Measurements from ENCODE around the gene PGS1.

The PGS1 gene

DNA sequence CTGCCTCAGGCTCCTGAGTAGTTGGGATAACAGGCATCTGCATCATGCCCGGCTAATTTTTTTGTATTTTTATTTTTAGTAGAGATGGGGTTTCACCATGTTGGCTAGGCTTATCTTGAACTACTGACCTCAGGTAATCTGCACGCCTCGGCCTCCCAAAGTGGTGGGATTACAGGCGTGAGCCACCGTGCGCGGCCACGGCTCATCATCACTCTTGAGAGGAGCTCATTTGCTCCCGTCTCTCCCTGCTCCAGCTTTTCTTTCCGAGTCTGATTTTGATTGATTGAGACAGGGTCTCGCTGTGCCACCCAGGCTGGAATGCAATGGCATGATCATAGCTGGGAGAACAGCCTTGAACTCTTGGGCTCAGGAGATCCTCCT is 12.6 kb downstream of the PGS1 start:
- DNase-seq (ENCODE audit: low read depth) = no peak
- no peak for TF ChIP-seq POLR2A (IDR thresholded peaks at IDR 0.05; ENCODE audit: extremely low read depth, insufficient read length)
- TF ChIP-seq, protein P1, sequence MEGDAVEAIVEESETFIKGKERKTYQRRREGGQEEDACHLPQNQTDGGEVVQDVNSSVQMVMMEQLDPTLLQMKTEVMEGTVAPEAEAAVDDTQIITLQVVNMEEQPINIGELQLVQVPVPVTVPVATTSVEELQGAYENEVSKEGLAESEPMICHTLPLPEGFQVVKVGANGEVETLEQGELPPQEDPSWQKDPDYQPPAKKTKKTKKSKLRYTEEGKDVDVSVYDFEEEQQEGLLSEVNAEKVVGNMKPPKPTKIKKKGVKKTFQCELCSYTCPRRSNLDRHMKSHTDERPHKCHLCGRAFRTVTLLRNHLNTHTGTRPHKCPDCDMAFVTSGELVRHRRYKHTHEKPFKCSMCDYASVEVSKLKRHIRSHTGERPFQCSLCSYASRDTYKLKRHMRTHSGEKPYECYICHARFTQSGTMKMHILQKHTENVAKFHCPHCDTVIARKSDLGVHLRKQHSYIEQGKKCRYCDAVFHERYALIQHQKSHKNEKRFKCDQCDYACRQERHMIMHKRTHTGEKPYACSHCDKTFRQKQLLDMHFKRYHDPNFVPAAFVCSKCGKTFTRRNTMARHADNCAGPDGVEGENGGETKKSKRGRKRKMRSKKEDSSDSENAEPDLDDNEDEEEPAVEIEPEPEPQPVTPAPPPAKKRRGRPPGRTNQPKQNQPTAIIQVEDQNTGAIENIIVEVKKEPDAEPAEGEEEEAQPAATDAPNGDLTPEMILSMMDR (IDR thresholded peaks at IDR 0.05; ENCODE audit: low read depth, low read length) = no peak
- TF ChIP-seq, protein P2, sequence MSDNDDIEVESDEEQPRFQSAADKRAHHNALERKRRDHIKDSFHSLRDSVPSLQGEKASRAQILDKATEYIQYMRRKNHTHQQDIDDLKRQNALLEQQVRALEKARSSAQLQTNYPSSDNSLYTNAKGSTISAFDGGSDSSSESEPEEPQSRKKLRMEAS (IDR thresholded peaks at IDR 0.05; ENCODE audit: low read depth, low read length) = no peak
- no peak for TF ChIP-seq MYC (IDR thresholded peaks at IDR 0.05; ENCODE audit: low read depth, low read length)
- H3K4me3 ChIP-seq (ENCODE audit: low read depth, low read length) = no peak overlapping the region

DNA sequence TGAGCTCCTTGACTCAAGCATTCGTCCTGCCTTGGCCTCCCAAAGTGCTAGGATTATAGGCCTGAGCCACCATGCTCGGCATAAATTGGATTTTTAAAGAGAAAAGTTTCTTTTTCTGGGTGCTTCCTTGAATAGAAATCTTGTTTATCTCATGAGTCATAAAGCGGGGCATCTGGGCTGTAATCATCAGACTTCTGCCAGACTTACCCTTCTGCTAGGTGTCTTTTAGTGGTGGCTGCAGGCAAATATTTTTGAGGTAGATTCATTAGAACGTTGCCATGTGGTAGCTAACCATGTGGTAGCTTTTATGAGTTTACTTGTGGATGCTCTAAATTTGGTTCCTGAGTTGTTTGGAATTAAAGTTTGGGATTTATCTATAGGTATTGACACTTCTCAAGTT is 13.4 kb downstream of the PGS1 start:
- no peak overlapping the region for H3K4me3 ChIP-seq (ENCODE audit: low read depth, low read length)
- TF ChIP-seq POLR2A (IDR thresholded peaks at IDR 0.05; ENCODE audit: extremely low read depth, insufficient read length) = no peak
- TF ChIP-seq MYC (IDR thresholded peaks at IDR 0.05; ENCODE audit: low read depth, low read length) = no peak
- TF ChIP-seq, protein P2 (IDR thresholded peaks at IDR 0.05; ENCODE audit: low read depth, low read length) = no peak
- TF ChIP-seq, protein P1 (IDR thresholded peaks at IDR 0.05; ENCODE audit: low read depth, low read length) = no peak
- no peak for DNase-seq (ENCODE audit: low read depth)

DNA sequence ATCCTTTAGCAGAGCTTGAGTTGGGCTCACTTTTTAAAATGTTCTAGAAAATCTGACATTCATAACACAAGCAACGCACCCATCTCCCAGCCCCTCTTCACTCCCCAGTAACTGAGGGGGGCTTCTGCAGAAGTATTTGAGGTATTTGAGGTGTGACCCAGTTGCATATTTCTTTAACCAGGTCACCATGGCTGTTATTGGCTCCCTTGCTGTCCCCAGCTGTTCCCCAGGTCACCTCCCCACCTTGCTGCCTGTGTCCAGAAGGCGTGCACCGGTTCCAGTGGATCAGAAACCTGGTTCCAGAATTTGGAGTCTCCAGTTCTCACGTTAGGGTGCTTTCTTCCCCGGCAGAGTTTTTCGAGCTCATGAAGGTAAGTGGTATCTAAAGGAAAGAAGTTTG is 13.8 kb downstream of the PGS1 start:
- no peak for DNase-seq (ENCODE audit: low read depth)
- H3K4me3 ChIP-seq (ENCODE audit: low read depth, low read length) = no peak overlapping the region
- TF ChIP-seq, protein P2 (IDR thresholded peaks at IDR 0.05; ENCODE audit: low read depth, low read length) = no peak
- TF ChIP-seq POLR2A (IDR thresholded peaks at IDR 0.05; ENCODE audit: extremely low read depth, insufficient read length) = no peak
- TF ChIP-seq MYC (IDR thresholded peaks at IDR 0.05; ENCODE audit: low read depth, low read length) = no peak
- TF ChIP-seq, protein P1 (IDR thresholded peaks at IDR 0.05; ENCODE audit: low read depth, low read length) = no peak

DNA sequence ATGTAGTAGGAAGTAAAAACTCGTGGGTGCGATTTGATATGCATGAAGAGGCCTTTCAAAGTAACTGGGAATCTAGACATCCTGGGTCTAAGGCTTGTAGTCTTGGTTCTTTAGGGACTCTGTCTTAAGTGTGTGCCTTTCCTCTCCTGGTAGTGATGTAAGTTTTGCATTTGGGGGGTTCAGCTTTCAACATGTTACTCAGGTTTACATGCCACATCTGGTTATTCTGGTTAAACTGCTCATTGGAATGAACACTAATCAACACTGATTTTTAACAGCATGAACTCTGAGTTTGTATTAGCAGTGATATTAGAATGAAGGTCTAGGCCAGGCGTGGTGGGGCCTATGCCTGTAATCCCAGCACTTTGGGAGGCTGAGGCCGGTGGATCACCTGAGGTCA is 15.1 kb downstream of the PGS1 start:
- TF ChIP-seq, protein P1 (IDR thresholded peaks at IDR 0.05; ENCODE audit: low read depth, low read length) = no peak
- TF ChIP-seq MYC (IDR thresholded peaks at IDR 0.05; ENCODE audit: low read depth, low read length) = no peak
- TF ChIP-seq, protein P2 (IDR thresholded peaks at IDR 0.05; ENCODE audit: low read depth, low read length) = no peak
- no peak for TF ChIP-seq POLR2A (IDR thresholded peaks at IDR 0.05; ENCODE audit: extremely low read depth, insufficient read length)
- no peak overlapping the region for H3K4me3 ChIP-seq (ENCODE audit: low read depth, low read length)
- no peak for DNase-seq (ENCODE audit: low read depth)

DNA sequence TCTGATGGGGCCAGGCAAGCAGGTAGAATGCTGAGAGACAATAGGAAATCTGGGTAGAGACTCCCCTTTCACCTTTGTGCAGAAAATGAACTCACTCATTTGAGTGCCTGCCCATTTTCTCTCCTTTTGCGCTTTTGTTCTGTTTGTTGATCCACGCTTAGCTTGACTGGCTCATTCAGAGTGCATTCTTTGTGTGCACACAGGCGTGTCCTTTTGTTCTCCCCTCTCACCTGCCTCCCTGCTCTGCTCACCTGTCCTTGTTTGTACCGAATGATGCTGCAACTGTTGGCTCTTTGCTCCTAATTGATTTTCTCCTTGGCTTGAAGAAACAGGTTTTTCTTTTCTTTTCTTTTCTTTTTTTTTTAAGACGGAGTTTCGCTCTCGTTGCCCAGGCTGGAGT is 15.8 kb downstream of the PGS1 start:
- TF ChIP-seq, protein P1 (IDR thresholded peaks at IDR 0.05; ENCODE audit: low read depth, low read length) = no peak
- TF ChIP-seq, protein P2 (IDR thresholded peaks at IDR 0.05; ENCODE audit: low read depth, low read length) = no peak
- no peak overlapping the region for H3K4me3 ChIP-seq (ENCODE audit: low read depth, low read length)
- DNase-seq (ENCODE audit: low read depth) = no peak

DNA sequence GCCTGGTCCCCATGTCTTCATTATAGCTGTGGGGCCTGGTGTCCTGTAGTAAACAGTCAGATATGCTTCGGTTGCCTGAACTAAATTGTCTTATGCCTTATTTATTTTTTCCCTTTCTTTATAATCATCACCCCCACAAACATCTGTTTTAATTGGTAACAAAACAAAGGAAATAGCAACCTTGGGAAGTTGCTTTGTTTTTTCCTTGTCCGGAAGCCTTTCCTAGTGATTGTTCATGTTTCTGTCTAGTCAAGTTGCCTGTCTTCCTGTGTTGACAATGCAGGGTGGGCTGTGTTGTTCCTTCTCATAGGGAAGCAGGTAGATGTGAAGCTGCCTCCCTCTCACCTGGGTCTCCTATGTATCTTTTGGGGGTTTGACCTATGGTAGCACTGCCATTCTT is 16.7 kb downstream of the PGS1 start:
- no peak for DNase-seq (ENCODE audit: low read depth)
- TF ChIP-seq, protein P2 (IDR thresholded peaks at IDR 0.05; ENCODE audit: low read depth, low read length) = no peak
- TF ChIP-seq, protein P1 (IDR thresholded peaks at IDR 0.05; ENCODE audit: low read depth, low read length) = no peak
- TF ChIP-seq MYC (IDR thresholded peaks at IDR 0.05; ENCODE audit: low read depth, low read length) (no peak), POLR2A (IDR thresholded peaks at IDR 0.05; ENCODE audit: extremely low read depth, insufficient read length) (no peak)
- no peak overlapping the region for H3K4me3 ChIP-seq (ENCODE audit: low read depth, low read length)
